Renal pelvis (tissue), 4 donors: ENCODE results near the gene SCD5. TPM values are rescaled to one million over a fixed set of nuclear protein-coding genes. Genes with fewer than 3 reads are reported as not detected.

Experiments used
- DNase-seq: peaks from one replicate; pipeline ENCODE4 v3.0.0-alpha.2; 2013
- polyA plus RNA-seq, 3 donors: library from polyadenylated mRNA; unstranded; fragments of 120-200 nt; gene quantifications; one replicate each; pipeline ENCODE4 v1.2.1, GENCODE V29; 2013; ENCODE audit not compliant: insufficient read length in 3 of 3

SCD5 gene
- polyA plus RNA-seq, 3 donors: 34.0 to 46.8 (median 38.7) TPM

GRCh38 chr4:82644734-82645126 lies 153.9 kb downstream of the SCD5 start:
- no peak for DNase-seq

- no peak for DNase-seq
Observed at GRCh38 chr4:82643994-82644733, 154.4 kb downstream of the SCD5 start.

DNA sequence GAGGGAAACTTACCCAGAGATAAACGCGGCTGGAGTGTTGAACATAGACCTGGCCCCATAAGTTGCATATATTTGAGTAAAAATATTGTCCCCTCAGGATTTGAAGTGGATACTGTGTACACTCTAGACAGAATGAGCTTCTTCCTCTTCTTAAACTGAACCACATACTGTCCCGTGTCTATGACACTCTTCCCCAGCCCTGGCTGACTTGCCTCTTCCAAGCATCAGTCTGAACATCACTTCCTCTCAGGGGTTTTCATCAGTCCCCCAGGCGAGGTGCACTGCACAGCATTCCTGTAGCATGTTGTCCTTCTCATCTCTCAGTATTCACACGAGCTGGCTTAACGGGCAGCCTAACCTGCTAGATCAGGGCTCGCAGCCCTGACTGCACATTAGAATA lies 156.3 kb downstream of the SCD5 start:
- DNase-seq: no peak

DNA sequence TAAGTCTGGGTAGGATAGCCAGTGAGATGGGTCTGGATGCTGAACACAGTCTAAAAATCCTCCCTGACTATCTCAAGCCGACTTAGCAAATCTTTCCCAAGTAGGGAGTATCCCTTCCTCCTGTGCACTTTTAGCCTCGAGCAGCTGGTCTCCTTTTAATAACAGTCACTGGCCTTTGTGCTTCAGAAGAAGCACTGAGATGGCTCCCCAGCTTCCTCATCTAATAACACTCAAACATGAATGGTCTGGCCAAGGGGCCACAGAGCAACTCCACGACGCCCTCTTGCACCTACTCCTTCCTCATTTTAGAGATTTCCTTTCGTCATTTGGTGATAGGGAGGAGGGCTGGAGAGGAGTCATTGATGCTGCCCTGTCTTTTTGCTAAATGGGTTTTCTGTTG lies 158.1 kb downstream of the SCD5 start:
- no peak for DNase-seq

- DNase-seq: no peak
Observed at GRCh38 chr4:82639971-82640370, 158.6 kb downstream of the SCD5 start.

GRCh38 chr4:82638479-82638878 lies 160.1 kb downstream of the SCD5 start:
- no peak for DNase-seq

GRCh38 chr4:82630079-82630478 lies 168.5 kb downstream of the SCD5 start:
- no peak for DNase-seq

GRCh38 chr4:82629238-82630000 lies 169.2 kb downstream of the SCD5 start:
- DNase-seq: no peak

DNA sequence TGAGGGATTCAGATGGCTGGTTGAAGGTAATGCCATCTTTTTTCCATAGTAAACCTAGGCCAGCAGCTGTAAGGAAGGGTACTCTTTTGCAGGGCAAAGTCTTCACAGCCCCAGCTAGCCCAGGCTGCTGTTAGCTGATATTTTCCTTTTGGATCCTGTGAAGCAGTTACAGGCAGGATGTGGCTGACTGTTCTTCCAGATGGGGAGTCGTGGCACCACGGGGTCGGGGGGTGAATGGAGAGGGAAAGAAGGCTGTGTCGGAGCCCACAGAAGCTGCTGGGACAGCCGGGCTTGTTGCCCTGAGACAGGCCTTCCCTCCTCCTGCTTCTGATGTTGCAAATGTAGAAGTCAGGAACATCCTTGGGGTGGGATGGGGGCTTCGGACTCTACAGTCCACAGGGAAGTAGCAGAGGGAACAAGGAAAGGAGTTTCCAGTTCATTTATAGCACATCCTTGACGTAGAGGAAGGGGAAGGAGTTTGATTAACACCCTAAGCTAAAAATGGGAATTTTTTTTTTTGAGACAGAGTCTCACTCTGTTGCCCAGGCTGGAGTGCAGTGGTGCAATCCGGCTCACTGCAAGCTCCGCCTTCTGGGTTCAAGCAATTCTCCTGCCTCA lies 172.2 kb downstream of the SCD5 start:
- DNase-seq: no peak

DNA sequence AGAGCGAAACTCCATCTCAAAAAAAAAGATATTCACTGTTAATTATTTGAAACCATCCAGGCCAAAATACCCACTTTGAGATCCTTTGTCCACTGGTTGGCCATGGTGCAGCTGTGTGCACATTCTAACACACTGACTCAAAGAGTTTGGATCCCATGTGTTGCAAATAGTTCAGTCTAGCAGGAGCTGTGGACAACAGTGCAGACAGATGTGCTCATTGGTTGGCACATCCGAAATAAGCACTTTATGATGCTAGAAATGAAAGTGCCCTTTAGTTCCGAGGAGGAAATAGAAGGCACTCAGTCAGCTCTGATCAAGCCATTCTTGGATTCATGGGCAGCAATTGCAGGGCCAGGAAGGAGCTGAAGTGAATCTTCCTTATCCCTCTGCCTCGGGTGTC lies 173.8 kb downstream of the SCD5 start:
- no peak for DNase-seq

DNA sequence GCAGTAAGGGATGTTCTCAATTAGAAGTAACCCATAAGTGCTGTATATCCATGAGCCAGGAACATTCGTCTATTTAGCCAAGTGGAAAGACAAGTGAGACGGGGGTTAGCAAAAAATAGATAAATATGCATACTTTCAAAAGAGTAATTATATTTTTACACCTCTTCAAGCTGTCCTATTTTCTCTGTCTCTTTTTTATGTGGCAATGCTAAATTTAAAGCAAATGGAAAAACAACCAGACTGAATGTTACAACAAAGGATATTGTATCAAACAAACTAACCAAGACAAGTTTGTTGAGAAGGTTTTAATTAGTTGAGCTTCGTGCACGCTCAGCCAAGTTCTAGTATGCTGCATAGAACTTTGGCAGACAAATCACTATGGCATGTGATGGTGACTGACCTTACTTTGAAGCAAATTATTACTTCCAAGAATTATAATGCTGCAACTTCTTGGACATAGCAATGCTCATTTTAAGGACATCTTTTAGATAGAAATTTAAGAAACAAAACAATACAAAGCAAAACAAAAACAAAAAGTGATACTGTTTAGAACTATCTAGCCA lies 175.4 kb downstream of the SCD5 start:
- no peak for DNase-seq

GRCh38 chr4:82621251-82621650 lies 177.3 kb downstream of the SCD5 start:
- no peak for DNase-seq

- DNase-seq: no peak
Observed at GRCh38 chr4:82620126-82620735, 178.4 kb downstream of the SCD5 start.

GRCh38 chr4:82618103-82618720 lies 180.4 kb downstream of the SCD5 start:
- DNase-seq: peak; percentile 53

DNA sequence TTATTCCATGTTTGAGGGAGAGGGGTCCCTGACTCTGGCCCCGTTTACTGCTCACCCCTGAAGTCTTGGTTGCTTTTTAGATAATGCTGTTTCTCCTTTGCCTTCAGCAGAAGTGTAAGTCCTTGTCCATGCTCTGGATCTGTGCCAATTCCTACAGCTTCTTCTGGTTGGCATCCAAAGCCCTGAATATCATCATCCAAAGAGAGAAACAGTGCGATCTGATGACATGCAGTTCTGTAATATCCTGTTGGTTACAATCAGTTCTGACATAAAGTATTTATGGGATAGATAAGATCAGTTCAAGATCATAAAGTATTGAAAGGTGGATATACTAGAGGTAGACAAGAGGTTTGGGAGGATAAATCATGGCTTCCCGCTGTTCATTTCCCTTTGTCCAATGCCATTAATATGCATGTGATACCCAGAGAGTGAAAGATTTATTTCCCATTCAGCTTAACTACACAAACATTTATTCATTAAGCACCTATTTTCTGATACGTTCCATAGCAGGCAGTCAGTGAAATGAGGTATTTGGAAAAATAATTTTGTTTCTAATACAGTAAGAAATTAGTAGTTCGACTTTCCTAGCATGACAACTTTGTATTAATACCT lies 183.7 kb downstream of the SCD5 start:
- no peak for DNase-seq

DNA sequence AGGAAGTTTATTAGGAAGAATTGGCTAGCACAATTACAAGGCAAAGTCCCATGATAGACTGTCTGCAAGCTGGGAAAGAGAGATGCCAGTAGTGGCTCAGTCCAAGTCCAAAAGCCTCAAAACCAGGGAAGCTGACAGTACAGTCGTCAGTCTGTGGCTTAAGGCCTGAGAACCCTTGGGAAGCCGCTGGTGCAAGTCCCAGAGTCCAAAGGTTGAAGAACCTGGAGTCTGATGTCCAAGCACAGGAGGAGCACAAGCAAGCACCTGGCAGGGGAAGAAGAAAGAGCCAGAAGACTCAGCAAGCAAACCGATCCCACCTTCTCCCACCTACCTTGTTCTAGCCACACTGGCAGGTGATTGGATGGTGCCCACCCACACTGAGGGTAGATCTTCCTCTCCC lies 185.5 kb downstream of the SCD5 start:
- no peak for DNase-seq

GRCh38 chr4:82611982-82612381 lies 186.6 kb downstream of the SCD5 start:
- DNase-seq: no peak

- no peak for DNase-seq
Observed at GRCh38 chr4:82611527-82611926, 187.1 kb downstream of the SCD5 start.

GRCh38 chr4:82610041-82610440 lies 188.6 kb downstream of the SCD5 start:
- no peak for DNase-seq

GRCh38 chr4:82606622-82607021 lies 192.0 kb downstream of the SCD5 start:
- DNase-seq: no peak

DNA sequence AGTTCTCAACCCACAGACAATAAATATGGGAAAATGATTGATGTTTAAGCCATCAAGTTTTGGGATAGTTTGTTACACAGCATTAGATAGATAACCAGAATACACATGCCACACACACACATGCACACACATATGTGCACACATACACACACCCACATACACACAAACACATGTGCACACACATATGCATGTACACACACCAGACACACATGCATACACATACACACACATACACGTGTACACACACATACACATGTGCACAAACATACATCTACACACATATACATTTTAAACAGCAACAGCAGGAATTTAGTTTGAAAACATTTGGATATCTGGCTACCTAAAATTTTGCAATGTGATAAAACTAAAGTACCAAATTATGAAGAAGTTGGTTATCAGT lies 194.1 kb downstream of the SCD5 start:
- DNase-seq: no peak
